GM12878 (cell line): ENCODE measurements around the gene UBQLN4. TPM values are rescaled to one million over a fixed set of nuclear protein-coding genes. Genes with fewer than 3 reads are reported as not detected.

ENCODE experiments used
- BCL3 ChIP-seq: IDR thresholded peaks from 2 replicates; pipeline ENCODE4 v1.6.1; 2011; ENCODE audit warnings: borderline replicate concordance, low read depth, mild to moderate bottlenecking, moderate library complexity, low read length; ENCODE audit not compliant: insufficient read depth, poor library complexity, severe bottlenecking
- FOXK2 ChIP-seq: fragments of 450-650 bp; IDR thresholded peaks from 2 replicates; pipeline ENCODE4 v1.6.1; 2017; ENCODE audit warnings: mild to moderate bottlenecking, moderate library complexity
- RAD21 ChIP-seq: IDR thresholded peaks from 2 replicates; pipeline ENCODE4 v1.6.1; 2011; ENCODE audit warnings: mild to moderate bottlenecking, low read depth, low read length, moderate library complexity; ENCODE audit not compliant: insufficient read depth
- STAT3 ChIP-seq: IDR thresholded peaks from 2 replicates; pipeline ENCODE4 v1.6.1; 2011; ENCODE audit warnings: low read depth, low read length, improper control_type of control experiment
- SUPT20H ChIP-seq: IDR thresholded peaks from 2 replicates; pipeline ENCODE4 v1.6.1; 2011; ENCODE audit warnings: low read depth, mild to moderate bottlenecking, low read length, moderate library complexity, borderline replicate concordance; ENCODE audit not compliant: control insufficient read depth
- USF1 ChIP-seq: IDR thresholded peaks from 2 replicates; pipeline ENCODE4 v1.6.1; 2011; ENCODE audit warnings: borderline replicate concordance, low read depth, mild to moderate bottlenecking, moderate library complexity, mixed read lengths, low read length; ENCODE audit not compliant: insufficient read depth; ENCODE audit errors: extremely low read length
- polyA plus RNA-seq, 11 experiments: library from polyadenylated mRNA; depleted of rRNA in 4 of 11; unstranded in 6 of 11; stranded (reverse) in 5 of 11; fragments of >200 nt; fragmentation: Nextera tagmentation in 4 of 11; fragmentation: Illumina TruSeq in 1 of 11; extraction: Ambion mirVana in 4 of 11; extraction: Trizol in 1 of 11; gene quantifications; 1 replicate in 1 of 11; 2 replicates in 10 of 11; pipeline versions ENCODE4 v1.2.1 to v1.2.3, GENCODE V29; 2011 to 2016; ENCODE audit warnings: inconsistent platforms in 2 of 11, missing spikeins in 2 of 11, low read depth in 1 of 11
- total RNA-seq, 4 experiments: library from RNA; depleted of rRNA in 3 of 4; stranded (reverse); fragments of >200 nt in 3 of 4; fragmentation: Illumina TruSeq in 1 of 4; extraction: Trizol in 1 of 4; gene quantifications; 2 replicates each; pipeline versions ENCODE4 v1.2.1 to v1.2.3, GENCODE V29; 2013 to 2021
- TF ChIP-seq, protein P1 (sequence below): IDR thresholded peaks from 2 replicates; pipeline ENCODE4 v1.6.1; 2012; ENCODE audit warnings: mild to moderate bottlenecking, low read depth, low read length
- TF ChIP-seq, protein P2 (sequence below): fragments of 450-650 bp; IDR thresholded peaks from 2 replicates; pipeline ENCODE4 v1.6.1; 2017; ENCODE audit warnings: mild to moderate bottlenecking, moderate library complexity

Gene UBQLN4
- total and polyA plus RNA-seq, 10 of the 15 experiments (the other 5 are each of a cell fraction or from before 2014, with no cell fraction given) = 10.0 to 44.6 (median 19.7) TPM

- TF ChIP-seq STAT3 (no peak), USF1 (no peak), FOXK2 (no peak), RAD21 (peak; percentile 42), SUPT20H (no peak), BCL3 (peak; percentile 26)
- TF ChIP-seq, protein P1, sequence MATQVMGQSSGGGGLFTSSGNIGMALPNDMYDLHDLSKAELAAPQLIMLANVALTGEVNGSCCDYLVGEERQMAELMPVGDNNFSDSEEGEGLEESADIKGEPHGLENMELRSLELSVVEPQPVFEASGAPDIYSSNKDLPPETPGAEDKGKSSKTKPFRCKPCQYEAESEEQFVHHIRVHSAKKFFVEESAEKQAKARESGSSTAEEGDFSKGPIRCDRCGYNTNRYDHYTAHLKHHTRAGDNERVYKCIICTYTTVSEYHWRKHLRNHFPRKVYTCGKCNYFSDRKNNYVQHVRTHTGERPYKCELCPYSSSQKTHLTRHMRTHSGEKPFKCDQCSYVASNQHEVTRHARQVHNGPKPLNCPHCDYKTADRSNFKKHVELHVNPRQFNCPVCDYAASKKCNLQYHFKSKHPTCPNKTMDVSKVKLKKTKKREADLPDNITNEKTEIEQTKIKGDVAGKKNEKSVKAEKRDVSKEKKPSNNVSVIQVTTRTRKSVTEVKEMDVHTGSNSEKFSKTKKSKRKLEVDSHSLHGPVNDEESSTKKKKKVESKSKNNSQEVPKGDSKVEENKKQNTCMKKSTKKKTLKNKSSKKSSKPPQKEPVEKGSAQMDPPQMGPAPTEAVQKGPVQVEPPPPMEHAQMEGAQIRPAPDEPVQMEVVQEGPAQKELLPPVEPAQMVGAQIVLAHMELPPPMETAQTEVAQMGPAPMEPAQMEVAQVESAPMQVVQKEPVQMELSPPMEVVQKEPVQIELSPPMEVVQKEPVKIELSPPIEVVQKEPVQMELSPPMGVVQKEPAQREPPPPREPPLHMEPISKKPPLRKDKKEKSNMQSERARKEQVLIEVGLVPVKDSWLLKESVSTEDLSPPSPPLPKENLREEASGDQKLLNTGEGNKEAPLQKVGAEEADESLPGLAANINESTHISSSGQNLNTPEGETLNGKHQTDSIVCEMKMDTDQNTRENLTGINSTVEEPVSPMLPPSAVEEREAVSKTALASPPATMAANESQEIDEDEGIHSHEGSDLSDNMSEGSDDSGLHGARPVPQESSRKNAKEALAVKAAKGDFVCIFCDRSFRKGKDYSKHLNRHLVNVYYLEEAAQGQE = no peak
- TF ChIP-seq, protein P2, sequence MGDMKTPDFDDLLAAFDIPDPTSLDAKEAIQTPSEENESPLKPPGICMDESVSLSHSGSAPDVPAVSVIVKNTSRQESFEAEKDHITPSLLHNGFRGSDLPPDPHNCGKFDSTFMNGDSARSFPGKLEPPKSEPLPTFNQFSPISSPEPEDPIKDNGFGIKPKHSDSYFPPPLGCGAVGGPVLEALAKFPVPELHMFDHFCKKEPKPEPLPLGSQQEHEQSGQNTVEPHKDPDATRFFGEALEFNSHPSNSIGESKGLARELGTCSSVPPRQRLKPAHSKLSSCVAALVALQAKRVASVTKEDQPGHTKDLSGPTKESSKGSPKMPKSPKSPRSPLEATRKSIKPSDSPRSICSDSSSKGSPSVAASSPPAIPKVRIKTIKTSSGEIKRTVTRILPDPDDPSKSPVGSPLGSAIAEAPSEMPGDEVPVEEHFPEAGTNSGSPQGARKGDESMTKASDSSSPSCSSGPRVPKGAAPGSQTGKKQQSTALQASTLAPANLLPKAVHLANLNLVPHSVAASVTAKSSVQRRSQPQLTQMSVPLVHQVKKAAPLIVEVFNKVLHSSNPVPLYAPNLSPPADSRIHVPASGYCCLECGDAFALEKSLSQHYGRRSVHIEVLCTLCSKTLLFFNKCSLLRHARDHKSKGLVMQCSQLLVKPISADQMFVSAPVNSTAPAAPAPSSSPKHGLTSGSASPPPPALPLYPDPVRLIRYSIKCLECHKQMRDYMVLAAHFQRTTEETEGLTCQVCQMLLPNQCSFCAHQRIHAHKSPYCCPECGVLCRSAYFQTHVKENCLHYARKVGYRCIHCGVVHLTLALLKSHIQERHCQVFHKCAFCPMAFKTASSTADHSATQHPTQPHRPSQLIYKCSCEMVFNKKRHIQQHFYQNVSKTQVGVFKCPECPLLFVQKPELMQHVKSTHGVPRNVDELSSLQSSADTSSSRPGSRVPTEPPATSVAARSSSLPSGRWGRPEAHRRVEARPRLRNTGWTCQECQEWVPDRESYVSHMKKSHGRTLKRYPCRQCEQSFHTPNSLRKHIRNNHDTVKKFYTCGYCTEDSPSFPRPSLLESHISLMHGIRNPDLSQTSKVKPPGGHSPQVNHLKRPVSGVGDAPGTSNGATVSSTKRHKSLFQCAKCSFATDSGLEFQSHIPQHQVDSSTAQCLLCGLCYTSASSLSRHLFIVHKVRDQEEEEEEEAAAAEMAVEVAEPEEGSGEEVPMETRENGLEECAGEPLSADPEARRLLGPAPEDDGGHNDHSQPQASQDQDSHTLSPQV = no peak
- TF ChIP-seq, all 136 proteins: peak for 13
These were observed at the start of gene UBQLN4 (continued) for GRCh38 chr1:156053768-156054499.
